GM19193 (cell line): ENCODE data around the gene CKLF.
A peak's percentile ranks its signal among the peaks of the same experiment; 100 is the strongest.

Source experiments
- POLR2A ChIP-seq: IDR thresholded peaks from 4 replicates; pipeline ENCODE4 v1.6.1; 2011; ENCODE audit not compliant: insufficient read depth, insufficient read length; ENCODE audit errors: extremely low read depth

Gene CKLF

GRCh38 chr16:66552286-66553177, at the start of gene CKLF:
Gene CKLF (plus strand): TSS chr16:66552576. CDS start chr16:66552716, 140 bp downstream.
- peak; percentile 93 for TF ChIP-seq POLR2A

GRCh38 chr16:66503030-66503429, 49.3 kb upstream of the CKLF start:
- TF ChIP-seq POLR2A = no peak

DNA sequence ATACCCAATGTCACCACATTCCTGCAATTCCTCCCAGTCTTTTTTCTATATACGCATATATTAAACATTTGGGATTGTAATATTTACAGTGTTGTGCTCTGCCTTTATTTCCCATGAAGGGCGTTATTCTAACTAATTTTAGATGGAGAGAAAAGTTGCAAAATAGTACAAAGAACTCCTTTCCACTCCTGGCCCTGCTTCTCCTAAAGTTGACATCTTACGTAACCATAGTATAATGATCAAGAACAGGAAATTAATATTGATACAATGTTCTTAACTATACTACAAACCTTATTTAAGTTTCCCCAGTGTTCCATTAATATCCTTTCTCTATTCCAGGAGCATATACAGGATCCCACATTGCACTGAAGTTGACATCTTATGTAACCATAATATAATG, 48.8 kb upstream of the CKLF start:
- no peak for TF ChIP-seq POLR2A

DNA sequence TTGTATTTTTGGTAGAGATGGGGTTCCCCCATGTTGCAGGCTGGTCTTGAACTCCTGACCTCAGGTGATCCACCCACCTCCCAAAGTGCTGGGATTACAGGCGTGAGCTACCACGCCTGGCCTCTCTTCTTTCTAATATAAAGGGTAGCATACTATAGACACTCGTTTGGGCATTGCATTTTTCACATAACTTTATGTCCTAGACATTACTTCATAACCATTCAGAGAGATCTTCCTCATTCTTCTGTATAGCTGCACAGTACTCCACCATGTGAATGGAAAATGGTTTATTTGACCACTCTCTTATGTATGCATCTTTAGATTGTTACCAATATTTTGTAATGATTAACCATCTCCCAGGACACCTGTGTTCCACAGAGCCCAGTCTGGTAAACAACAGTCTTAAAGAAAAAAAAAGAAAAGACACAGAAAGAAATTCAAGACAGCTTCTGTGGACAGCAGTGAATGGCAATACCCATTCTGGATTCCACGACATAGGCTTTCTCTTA, 44.6 kb upstream of the CKLF start:
- no peak for TF ChIP-seq POLR2A

DNA sequence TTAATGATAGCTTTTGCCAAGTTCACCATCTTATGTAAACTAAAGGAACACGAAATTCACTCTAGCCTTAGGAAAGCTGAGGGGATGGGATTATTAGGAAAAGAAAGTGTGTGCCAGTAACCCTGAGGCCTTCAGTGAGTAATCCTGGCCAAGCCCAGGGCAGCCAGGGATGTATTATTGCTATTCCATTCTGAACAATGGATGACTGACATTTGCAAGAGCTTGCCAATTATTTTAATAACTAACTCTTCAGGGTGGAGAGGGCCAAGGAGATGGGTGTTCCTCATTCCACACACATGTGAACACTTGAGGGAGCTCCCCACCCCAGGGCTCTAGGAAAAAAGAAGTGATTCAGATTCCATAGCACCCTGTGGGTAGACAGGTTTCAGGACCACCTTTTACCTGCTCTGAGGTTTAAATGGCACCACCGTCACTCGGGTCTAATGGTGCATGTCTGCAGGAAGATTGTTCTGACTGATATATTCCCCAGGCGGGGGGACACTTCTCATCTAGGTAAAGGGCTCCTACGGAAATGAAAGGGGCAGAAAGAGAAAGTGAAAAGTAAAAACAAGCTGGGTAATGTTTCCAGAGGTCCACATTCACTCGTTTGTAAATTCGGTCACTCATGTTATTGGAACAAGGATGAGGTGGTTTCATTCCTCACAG, 44.0 kb upstream of the CKLF start:
- no peak for TF ChIP-seq POLR2A

- no peak for TF ChIP-seq POLR2A
These were observed 43.4 kb upstream of the CKLF start for GRCh38 chr16:66508914-66509496.

DNA sequence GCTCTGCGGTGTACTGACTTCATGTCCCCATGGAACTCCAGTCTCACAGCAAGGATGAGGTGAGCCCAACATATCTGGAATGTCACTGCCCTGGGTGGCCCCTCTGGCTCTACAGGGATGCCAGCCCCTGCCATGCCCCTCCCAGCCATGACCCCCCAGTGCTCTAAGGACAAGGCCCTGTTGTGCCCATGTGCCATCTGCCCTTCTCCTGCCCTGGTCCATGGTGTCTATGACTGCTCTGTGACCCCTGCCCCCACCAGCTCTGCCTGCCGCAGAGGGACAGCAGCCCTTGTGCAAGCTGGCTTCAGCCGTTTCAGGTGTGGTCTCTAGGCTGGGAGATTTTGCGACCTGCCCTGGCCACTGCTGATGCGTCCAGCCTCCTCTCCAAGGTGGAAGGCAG, 42.8 kb upstream of the CKLF start:
- TF ChIP-seq POLR2A = no peak

- no peak for TF ChIP-seq POLR2A
These were observed 42.1 kb upstream of the CKLF start for GRCh38 chr16:66510298-66510697.

DNA sequence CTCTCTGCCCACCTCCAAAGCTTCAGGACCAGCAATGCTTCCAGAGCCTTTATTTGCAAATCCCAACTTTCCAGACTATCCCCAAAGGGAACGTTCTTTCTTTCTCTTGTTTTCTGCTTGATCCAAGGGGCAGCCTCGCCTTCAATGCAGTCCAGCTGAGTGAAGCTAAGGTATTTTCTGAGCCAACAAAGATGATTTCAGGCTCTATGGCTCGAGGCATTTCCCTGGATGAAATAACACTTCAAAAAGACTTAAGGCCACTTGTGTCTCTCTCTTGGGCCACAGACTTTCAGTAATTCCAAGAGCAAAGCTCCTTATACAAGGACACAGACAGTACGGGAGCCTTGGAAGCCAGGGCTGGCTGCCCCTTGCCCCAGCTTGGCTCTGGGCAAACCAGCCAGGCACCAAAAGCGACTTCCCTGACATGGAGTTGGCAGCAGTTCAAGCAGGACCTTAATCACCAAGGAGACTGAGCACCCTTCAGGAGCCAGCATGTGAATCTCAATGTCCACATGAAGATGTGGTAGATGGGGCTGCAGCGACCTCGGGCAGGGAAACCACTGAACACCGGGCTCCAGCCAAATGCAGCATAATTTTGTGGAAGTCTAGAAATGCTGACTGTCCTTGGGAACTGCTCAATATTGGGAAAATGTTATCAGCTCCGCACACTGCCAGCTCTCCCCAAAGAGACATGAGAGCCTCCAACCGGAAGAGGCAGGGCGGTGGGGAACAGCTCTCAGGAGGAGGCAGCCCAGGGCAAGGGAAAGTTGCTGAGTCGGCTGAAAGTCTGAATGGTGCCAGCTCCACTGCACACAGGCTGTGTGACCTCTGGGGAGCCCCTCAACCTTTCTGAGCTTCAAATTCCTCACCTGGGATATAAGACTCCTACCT, 41.4 kb upstream of the CKLF start:
- TF ChIP-seq POLR2A = no peak

- no peak for TF ChIP-seq POLR2A
These were observed 40.6 kb upstream of the CKLF start for GRCh38 chr16:66511602-66512271.

DNA sequence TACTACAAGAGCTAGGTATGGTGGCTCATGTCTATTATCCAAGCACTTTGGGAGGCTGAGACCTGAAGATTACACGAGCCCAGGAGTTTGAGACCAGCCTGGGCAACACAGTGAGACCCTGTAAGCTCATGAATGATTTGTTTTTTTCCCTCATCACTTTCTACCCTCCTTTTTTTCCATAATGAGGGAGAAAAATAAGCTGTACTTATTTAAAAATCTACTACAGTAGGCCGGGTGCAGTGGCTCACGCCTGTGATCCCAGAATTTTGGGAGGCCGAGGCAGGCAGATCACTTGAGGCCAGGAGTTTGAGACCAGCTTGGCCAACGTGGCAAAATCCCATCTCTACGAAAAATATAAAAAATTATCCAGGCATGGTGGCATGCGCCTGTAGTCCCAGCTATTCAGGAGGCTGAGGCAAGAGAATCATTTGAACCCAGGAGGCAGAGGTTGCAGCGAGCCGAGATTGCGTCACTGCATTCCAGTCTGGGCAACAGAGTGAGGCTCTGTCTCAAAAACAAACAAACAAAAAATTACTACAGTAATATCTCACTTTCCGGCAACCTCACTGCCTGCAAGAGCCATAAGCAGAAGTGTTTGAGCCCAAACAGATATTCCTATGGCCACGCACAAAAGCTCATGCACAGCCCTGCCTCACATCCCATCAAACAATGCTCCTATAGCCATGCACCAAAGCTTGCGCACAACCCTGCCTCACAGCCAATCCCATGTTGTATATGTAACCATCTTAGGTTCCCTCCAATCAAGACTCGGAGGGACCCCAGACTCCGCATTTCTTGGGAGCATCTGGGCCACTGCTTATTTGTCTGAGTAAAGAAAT, 39.9 kb upstream of the CKLF start:
- TF ChIP-seq POLR2A = no peak

DNA sequence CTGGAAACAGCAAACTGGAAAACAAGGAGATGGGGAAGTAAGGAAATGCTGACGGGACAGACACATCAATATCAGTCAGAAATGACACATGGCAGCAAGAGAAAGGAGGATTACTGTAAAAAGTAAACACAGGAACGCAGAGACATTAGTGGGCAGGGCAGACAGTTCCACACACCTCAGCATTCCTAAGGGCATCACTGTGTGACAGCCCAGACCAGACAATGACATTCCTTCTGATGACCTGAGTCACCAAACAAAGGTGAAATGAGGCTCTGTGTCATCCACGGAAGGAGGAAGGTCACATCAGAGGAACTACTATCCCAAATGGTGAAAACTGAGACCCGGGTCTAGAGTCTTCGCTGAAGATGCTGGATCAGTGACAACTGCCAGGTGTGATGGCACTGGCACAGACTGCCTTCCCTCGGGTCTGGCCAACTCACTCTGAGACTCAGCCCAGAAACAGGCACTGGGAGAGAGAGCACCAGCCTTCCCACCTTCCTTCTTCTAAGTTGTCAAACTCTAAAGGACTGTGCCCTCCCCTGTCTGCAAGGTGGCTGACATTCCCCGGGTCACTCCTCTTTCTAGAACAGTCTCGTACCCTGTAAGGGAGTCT, 39.2 kb upstream of the CKLF start:
- TF ChIP-seq POLR2A = no peak
